ENCODE measurements around the gene KLK6. TPM values are rescaled to one million over a fixed set of nuclear protein-coding genes. Genes with fewer than 3 reads are reported as not detected.

Gene KLK6
- total RNA-seq, 6 experiments from 2014 or later, result not detected

- TF ChIP-seq, protein P1, sequence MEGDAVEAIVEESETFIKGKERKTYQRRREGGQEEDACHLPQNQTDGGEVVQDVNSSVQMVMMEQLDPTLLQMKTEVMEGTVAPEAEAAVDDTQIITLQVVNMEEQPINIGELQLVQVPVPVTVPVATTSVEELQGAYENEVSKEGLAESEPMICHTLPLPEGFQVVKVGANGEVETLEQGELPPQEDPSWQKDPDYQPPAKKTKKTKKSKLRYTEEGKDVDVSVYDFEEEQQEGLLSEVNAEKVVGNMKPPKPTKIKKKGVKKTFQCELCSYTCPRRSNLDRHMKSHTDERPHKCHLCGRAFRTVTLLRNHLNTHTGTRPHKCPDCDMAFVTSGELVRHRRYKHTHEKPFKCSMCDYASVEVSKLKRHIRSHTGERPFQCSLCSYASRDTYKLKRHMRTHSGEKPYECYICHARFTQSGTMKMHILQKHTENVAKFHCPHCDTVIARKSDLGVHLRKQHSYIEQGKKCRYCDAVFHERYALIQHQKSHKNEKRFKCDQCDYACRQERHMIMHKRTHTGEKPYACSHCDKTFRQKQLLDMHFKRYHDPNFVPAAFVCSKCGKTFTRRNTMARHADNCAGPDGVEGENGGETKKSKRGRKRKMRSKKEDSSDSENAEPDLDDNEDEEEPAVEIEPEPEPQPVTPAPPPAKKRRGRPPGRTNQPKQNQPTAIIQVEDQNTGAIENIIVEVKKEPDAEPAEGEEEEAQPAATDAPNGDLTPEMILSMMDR (IDR thresholded peaks at IDR 0.05), result no peak
- TF ChIP-seq POLR2A (IDR thresholded peaks at IDR 0.05), result no peak
- WGBS (ENCODE audit: insufficient coverage, low coverage, low lambda C conversion rate, missing lambda C conversion rate), result 37% methylated on average over 6 of the region's 6 CpGs
- H3K4me1 ChIP-seq, result no peaks in the 10 kb centered on the region
- ATAC-seq (no peak), DNase-seq (no peak)
- H3K4me3 ChIP-seq, result no peak overlapping the region
- no peaks in the 10 kb centered on the region for H3K36me3 ChIP-seq
- intact Hi-C loops (cut with DNase I), result no loop called here
- no peaks in the 10 kb centered on the region for H3K27me3 ChIP-seq
- no peaks in the 10 kb centered on the region for H3K9me3 ChIP-seq
- no peak overlapping the region for H3K27ac ChIP-seq
Measured at GRCh38 chr19:50924586-50924985, 44.8 kb downstream of the KLK6 start.

DNA sequence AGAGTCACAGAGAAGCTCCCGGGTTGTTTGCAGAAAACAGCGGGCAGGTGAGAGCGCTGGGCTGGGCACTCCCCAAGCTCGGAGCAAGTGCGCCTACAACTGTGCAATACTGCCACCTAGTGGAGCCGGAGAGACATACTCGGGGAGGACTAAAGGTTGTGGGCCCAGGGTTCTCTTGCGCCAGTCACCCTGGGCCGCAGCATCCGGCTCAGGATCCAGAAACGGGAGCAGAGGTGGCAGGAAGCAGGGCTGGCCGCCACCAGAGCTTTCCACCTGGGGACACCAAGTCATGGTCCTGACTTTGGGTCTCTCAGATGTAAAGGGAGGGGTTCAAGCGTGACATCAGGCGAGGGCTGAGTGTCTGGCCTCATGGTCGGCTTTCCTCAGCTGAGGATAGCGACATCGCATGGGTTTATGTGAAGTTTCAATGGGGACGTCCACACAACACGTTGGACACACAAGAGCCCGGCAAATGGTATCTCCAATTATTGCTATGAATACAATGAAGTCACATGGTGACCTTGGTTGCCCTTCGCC is 47.0 kb downstream of the KLK6 start:
- no peaks in the 10 kb centered on the region for H3K4me1 ChIP-seq
- no peaks in the 10 kb centered on the region for H3K9me3 ChIP-seq
- H3K4me3 ChIP-seq, result no peak overlapping the region
- intact Hi-C loops (cut with DNase I), result no loop called here
- TF ChIP-seq, protein P1 (IDR thresholded peaks at IDR 0.05), result peak; percentile 73 to 93 (median 88)
- TF ChIP-seq POLR2A (IDR thresholded peaks at IDR 0.05), result no peak
- WGBS (ENCODE audit: insufficient coverage, low coverage, low lambda C conversion rate, missing lambda C conversion rate), result 7% methylated on average over 11 of the region's 21 CpGs
- DNase-seq (peak; percentile 70 to 79 (median 76)), ATAC-seq (peak; percentile 95 to 99 (median 98))
- no peaks in the 10 kb centered on the region for H3K36me3 ChIP-seq
- no peaks in the 10 kb centered on the region for H3K27me3 ChIP-seq
- no peak overlapping the region for H3K27ac ChIP-seq

DNA sequence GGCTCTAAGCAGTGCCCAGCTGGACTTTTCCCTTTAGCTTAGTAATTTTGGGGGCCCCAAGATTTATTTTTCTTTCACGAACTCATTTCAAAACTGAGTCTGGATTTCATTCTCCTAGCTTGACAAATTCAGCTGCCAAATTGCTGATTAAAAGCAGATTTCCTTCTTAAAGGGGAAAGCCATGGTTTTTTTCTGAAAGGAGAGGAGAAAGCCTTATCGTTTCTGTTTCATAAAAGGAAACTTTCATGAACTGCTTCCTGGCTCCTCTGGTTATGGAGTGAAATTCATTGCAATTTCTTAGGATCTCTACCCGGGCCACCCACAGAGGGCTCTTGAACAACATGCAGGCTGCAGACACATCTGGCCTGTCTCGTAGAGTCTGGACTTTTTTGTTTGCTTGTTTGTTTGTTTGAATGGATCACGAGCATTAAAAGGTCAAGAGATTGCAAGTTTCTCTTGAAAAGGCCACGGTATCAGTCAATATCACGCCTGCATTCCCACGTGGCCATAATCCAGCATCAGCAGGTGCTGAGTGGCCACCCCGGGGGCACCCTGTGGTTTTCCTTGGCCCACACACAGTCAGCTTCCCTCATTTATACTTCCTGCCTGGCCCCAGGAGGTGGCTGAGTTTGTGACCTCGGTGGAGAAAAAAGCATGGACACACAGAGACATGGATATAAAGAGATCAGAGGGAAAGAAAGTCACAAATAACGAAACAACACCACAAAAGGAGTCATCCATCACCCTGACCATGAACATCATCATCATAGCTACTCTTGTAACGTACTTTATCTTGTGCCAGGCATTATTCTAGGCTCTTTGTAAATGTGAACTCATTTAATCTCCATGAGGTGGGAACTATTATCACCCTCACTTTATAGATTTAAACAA is 47.7 kb downstream of the KLK6 start:
- ATAC-seq (no peak), DNase-seq (no peak)
- Histone ChIP-seq H3K27ac (no peak overlapping the region), H3K27me3 (no peaks in the 10 kb centered on the region), H3K4me1 (no peaks in the 10 kb centered on the region), H3K4me3 (no peak overlapping the region), H3K36me3 (no peaks in the 10 kb centered on the region), H3K9me3 (no peaks in the 10 kb centered on the region)
- intact Hi-C loops (cut with DNase I), result no loop called here
- 3% methylated on average over 12 of the region's 12 CpGs for WGBS (ENCODE audit: insufficient coverage, low coverage, low lambda C conversion rate, missing lambda C conversion rate)
- TF ChIP-seq POLR2A (IDR thresholded peaks at IDR 0.05), result no peak
- TF ChIP-seq, protein P1 (IDR thresholded peaks at IDR 0.05), result no peak

GRCh38 chr19:50916069-50916468 is 53.3 kb downstream of the KLK6 start:
- Histone ChIP-seq H3K36me3 (no peaks in the 10 kb centered on the region), H3K9me3 (no peaks in the 10 kb centered on the region), H3K4me1 (no peaks in the 10 kb centered on the region), H3K27me3 (no peaks in the 10 kb centered on the region), H3K4me3 (no peak overlapping the region), H3K27ac (no peak overlapping the region)
- no peak for TF ChIP-seq POLR2A (IDR thresholded peaks at IDR 0.05)
- TF ChIP-seq, protein P1 (IDR thresholded peaks at IDR 0.05), result no peak
- no peak for ATAC-seq
- intact Hi-C loops (cut with DNase I), result no loop called here
- DNase-seq, result no peak
- WGBS (ENCODE audit: insufficient coverage, low coverage, low lambda C conversion rate, missing lambda C conversion rate), result 17% methylated on average over 1 of the region's 2 CpGs
